ENCODE measurements around the gene PYROXD2. TPM values are rescaled to one million over a fixed set of nuclear protein-coding genes. Genes with fewer than 3 reads are reported as not detected.

PYROXD2 gene
- total RNA-seq, result 1.5 and 1.6 TPM in 2 replicates

GRCh38 chr10:98414932-98415730, at the start of gene PYROXD2:
TSS of gene PYROXD2 (minus strand) at chr10:98415182. CDS start at chr10:98415135, 47 bp downstream.

GRCh38 chr10:98446661-98447221, 31.8 kb upstream of the PYROXD2 start, which contains the start of gene HPS1:
TSS of gene HPS1 (minus strand) at chr10:98446935. CDS start at chr10:98443240, 3,695 bp downstream.

Other genes with a start within 250 kb of the PYROXD2 start
- 0.04 and 0.16 TPM in 2 replicates for gene LOXL4, start 147.0 kb downstream of the PYROXD2 start, total RNA-seq
- 31.6 and 34.4 TPM in 2 replicates for gene HPS1, start 31.8 kb upstream of the PYROXD2 start, total RNA-seq

All from hair follicular keratinocyte (primary cell).